Left renal pelvis (tissue), 4 donors: ENCODE data around the gene PSMF1. TPM values are rescaled to one million over a fixed set of nuclear protein-coding genes. Genes with fewer than 3 reads are reported as not detected.
A peak's percentile ranks its signal among the peaks of the same experiment; 100 is the strongest.

ENCODE experiments used
- DNase-seq, 4 donors: peaks; one replicate each; pipeline ENCODE4 v3.0.0-alpha.2; 2013; ENCODE audit warnings: low read depth in 4 of 4, low spot score in 3 of 4
- polyA plus RNA-seq, 4 donors: library from polyadenylated mRNA; unstranded; fragments of 120-200 nt; gene quantifications; one replicate each; pipeline ENCODE4 v1.2.1, GENCODE V29; 2013; ENCODE audit not compliant: insufficient read length in 4 of 4

Gene PSMF1
- polyA plus RNA-seq: 100 to 1,000 TPM; 117 to 143 (median 133) TPM

GRCh38 chr20:1118336-1119127 lies at the start of gene PSMF1:
Gene PSMF1, plus strand, starts transcription at chr20:1118602. Its CDS starts 172 bp downstream, at chr20:1118774.
- DNase-seq: peak; percentile 73 to 84 (median 80)

- no peak for DNase-seq
Observed at GRCh38 chr20:1072258-1072657, 46.1 kb upstream of the PSMF1 start.

GRCh38 chr20:1075616-1076015 lies 42.8 kb upstream of the PSMF1 start:
- DNase-seq: no peak

GRCh38 chr20:1081891-1082290 lies 36.5 kb upstream of the PSMF1 start:
- DNase-seq: no peak

- DNase-seq: no peak
Observed at GRCh38 chr20:1083431-1084080, 34.8 kb upstream of the PSMF1 start.

GRCh38 chr20:1085492-1086276 lies 32.7 kb upstream of the PSMF1 start:
- no peak for DNase-seq

GRCh38 chr20:1086277-1087213 lies 31.9 kb upstream of the PSMF1 start:
- peak in 1 of 4 donors; percentile 11 for DNase-seq

GRCh38 chr20:1087311-1087905 lies 31.0 kb upstream of the PSMF1 start:
- no peak for DNase-seq

- DNase-seq: no peak
Observed at GRCh38 chr20:1094751-1095150, 23.7 kb upstream of the PSMF1 start.

- no peak for DNase-seq
Observed at GRCh38 chr20:1101533-1101932, 16.9 kb upstream of the PSMF1 start.

- DNase-seq: no peak
Observed at GRCh38 chr20:1102016-1102415, 16.4 kb upstream of the PSMF1 start.

- no peak for DNase-seq
Observed at GRCh38 chr20:1103751-1104150, 14.7 kb upstream of the PSMF1 start.

- no peak for DNase-seq
Observed at GRCh38 chr20:1105599-1106194, 12.7 kb upstream of the PSMF1 start.

- no peak for DNase-seq
Observed at GRCh38 chr20:1107176-1107575, 11.2 kb upstream of the PSMF1 start.

- no peak for DNase-seq
Observed at GRCh38 chr20:1108437-1108920, 9.9 kb upstream of the PSMF1 start.

- DNase-seq: no peak
Observed at GRCh38 chr20:1112908-1113307, 5.5 kb upstream of the PSMF1 start.

- no peak for DNase-seq
Observed at GRCh38 chr20:1118004-1118335, 432 bp upstream of the PSMF1 start.

- DNase-seq: no peak
Observed at GRCh38 chr20:1119128-1119505, 715 bp downstream of the PSMF1 start.

GRCh38 chr20:1119524-1119923 lies 1.1 kb downstream of the PSMF1 start:
- no peak for DNase-seq
